Endometrial microvascular endothelial cells (primary cell): Measurements from ENCODE around the gene RSPRY1. TPM values are rescaled to one million over a fixed set of nuclear protein-coding genes. Genes with fewer than 3 reads are reported as not detected.
"Not testable (repeated sequence)": the region's sequence is repeated elsewhere in the genome, so short reads cannot be mapped to it uniquely, and the experiment has no call there.

Experiments used
- in situ Hi-C: cut with HindIII; loops from 2 replicates; pipeline ENCODE4 v1.10.0; 2017; ENCODE audit warnings: low sequenced_read_pairs, low pct_unique_long_range_greater_than_20kb; ENCODE audit errors: inconsistent ontology term
- total RNA-seq: library from RNA; depleted of rRNA; stranded (reverse); fragments of >200 nt; gene quantifications from one replicate; pipeline ENCODE4 v1.2.3, GENCODE V29; 2015; ENCODE audit errors: inconsistent ontology term

The RSPRY1 gene
- total RNA-seq, 1 donor from 2014 or later: 37.4 TPM

GRCh38 chr16:57178793-57179212, 7.3 kb upstream of the RSPRY1 start:
- in situ Hi-C loops: no loop called here

GRCh38 chr16:57179215-57179828, 6.8 kb upstream of the RSPRY1 start:
- in situ Hi-C loops: no loop called here

- in situ Hi-C loops: loop anchor here (5.0 to 10.0 kb wide), 2 partner anchors 37 to 61 kb away; partner anchors contain the start of gene ARL2BP
Observed at GRCh38 chr16:57184113-57184512, 2.0 kb upstream of the RSPRY1 start.

GRCh38 chr16:57184887-57185445, 1.2 kb upstream of the RSPRY1 start:
- in situ Hi-C loops: loop anchor here (5.0 to 10.0 kb wide), 2 partner anchors 38 to 60 kb away; partner anchors contain the start of gene ARL2BP

- in situ Hi-C loops: loop anchor here (10.0 kb wide), 1 partner anchor 59 kb away; the partner anchor contains the start of gene ARL2BP
Observed at GRCh38 chr16:57185446-57185944, 634 bp upstream of the RSPRY1 start.

- in situ Hi-C loops: loop anchor here (10.0 kb wide), 1 partner anchor 58 kb away; the partner anchor contains the start of gene ARL2BP
Observed at GRCh38 chr16:57186872-57187854, 1.0 kb downstream of the RSPRY1 start.

- in situ Hi-C loops: loop anchor here (10.0 kb wide), 1 partner anchor 57 kb away; the partner anchor contains the start of gene ARL2BP
Observed at GRCh38 chr16:57187902-57188710, 2.0 kb downstream of the RSPRY1 start.

- in situ Hi-C loops: loop anchor here (10.0 kb wide), 1 partner anchor 56 kb away; the partner anchor contains the start of gene ARL2BP
Observed at GRCh38 chr16:57188711-57189002, 2.5 kb downstream of the RSPRY1 start.

GRCh38 chr16:57189527-57189926, 3.4 kb downstream of the RSPRY1 start:
- in situ Hi-C loops: loop anchor here (10.0 kb wide), 1 partner anchor 55 kb away; the partner anchor contains the start of gene ARL2BP

GRCh38 chr16:57190136-57190535, 4.0 kb downstream of the RSPRY1 start:
- in situ Hi-C loops: loop anchor here (10.0 kb wide), 1 partner anchor 225 kb away; no protein-coding TSS in a partner anchor

GRCh38 chr16:57191056-57191571, 5.0 kb downstream of the RSPRY1 start:
- in situ Hi-C loops: loop anchor here (10.0 kb wide), 1 partner anchor 224 kb away; no protein-coding TSS in a partner anchor

GRCh38 chr16:57192146-57192545, 6.0 kb downstream of the RSPRY1 start:
- in situ Hi-C loops: loop anchor here (10.0 kb wide), 1 partner anchor 223 kb away; no protein-coding TSS in a partner anchor

- in situ Hi-C loops: loop anchor here (10.0 kb wide), 1 partner anchor 222 kb away; no protein-coding TSS in a partner anchor
Observed at GRCh38 chr16:57192720-57193486, 6.8 kb downstream of the RSPRY1 start.

GRCh38 chr16:57194512-57194911, 8.4 kb downstream of the RSPRY1 start:
- in situ Hi-C loops: loop anchor here (10.0 kb wide), 1 partner anchor 220 kb away; no protein-coding TSS in a partner anchor

GRCh38 chr16:57196286-57196685, 10.2 kb downstream of the RSPRY1 start:
- in situ Hi-C loops: loop anchor here (10.0 kb wide), 1 partner anchor 219 kb away; no protein-coding TSS in a partner anchor

- in situ Hi-C loops: loop anchor here (10.0 kb wide), 1 partner anchor 218 kb away; no protein-coding TSS in a partner anchor
Observed at GRCh38 chr16:57196753-57197152, 10.6 kb downstream of the RSPRY1 start.

GRCh38 chr16:57200321-57200720, 14.2 kb downstream of the RSPRY1 start:
- in situ Hi-C loops: not testable (repeated sequence)
